ENCODE measurements around the gene SCAMP3.

- TF ChIP-seq RFX5 (IDR thresholded peaks at IDR 0.05; ENCODE audit: low read depth, low read length) (no peak), CTCF (conservative IDR thresholded peaks at IDR 0.05; ENCODE audit: low read depth, low read length) (no peak), POLR2A (IDR thresholded peaks at IDR 0.05; ENCODE audit: low read depth, low read length) (no peak), USF2 (IDR thresholded peaks at IDR 0.05; ENCODE audit: low read depth, low read length) (no peak), MXI1 (IDR thresholded peaks at IDR 0.05; ENCODE audit: borderline replicate concordance, low read depth, low read length) (no peak), SMC3 (IDR thresholded peaks at IDR 0.05; ENCODE audit: low read depth, low read length) (no peak), ELK1 (IDR thresholded peaks at IDR 0.05; ENCODE audit: borderline replicate concordance, low read depth, low read length) (no peak), CEBPB (IDR thresholded peaks at IDR 0.05; ENCODE audit: low read depth, low read length) (no peak), FOS (IDR thresholded peaks at IDR 0.05; ENCODE audit: low read depth, low read length) (no peak), BHLHE40 (IDR thresholded peaks at IDR 0.05; ENCODE audit: low read depth, low read length) (no peak), MAZ (IDR thresholded peaks at IDR 0.05; ENCODE audit: borderline replicate concordance, low read depth, low read length) (no peak), MAFK (IDR thresholded peaks at IDR 0.05; ENCODE audit: low read depth, low read length) (no peak)
These were observed 34.1 kb downstream of the SCAMP3 start for GRCh38 chr1:155228096-155228427.
